ENCODE data around the gene CARNS1.
"Not testable (repeated sequence)": the region's sequence is repeated elsewhere in the genome, so short reads cannot be mapped to it uniquely, and the experiment has no call there.

Gene CARNS1

DNA sequence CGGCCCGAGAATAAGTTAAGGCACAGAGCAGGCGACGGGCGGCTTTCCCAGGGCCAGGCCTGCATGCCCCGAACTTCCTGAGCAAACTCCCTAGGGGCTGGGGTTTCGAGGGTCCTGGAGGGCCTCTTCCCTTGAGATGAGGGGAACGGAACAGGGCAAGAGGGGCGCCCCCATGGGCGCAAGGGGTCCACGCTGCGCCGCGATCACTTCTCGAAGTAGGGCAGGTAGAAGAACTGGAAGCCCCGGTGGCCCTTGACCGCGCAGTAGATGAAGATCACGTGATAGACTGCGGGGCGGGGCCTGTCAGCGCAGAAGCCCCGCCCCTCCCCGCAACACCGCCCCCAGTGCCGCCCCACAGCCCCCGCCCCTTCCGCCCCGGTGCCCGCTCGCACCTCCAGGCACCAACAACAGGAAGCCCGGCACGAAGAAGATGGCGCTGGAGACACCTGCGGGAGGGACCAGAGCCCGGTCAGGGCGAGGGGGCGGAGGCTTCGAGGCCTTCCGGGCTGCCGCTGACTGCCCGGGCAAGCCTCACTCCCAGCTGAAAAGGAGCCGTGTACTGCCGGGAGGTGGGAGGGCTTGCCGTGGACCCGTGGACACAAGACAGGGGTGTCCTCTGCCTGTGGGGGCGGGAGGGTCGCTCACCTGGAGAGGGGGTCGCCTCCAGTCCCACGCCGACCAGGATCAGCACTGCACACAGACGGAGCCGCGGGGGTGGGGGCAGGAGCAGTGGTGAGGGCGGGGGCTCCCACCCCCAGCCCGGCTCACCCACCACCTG lies 49.1 kb downstream of the CARNS1 start:
- H3K27me3 ChIP-seq (ENCODE audit: control insufficient read depth in 1 of 2, insufficient read depth in 2 of 2, low read length in 2 of 2) = no peaks in the 10 kb centered on the region
- H3K4me3 ChIP-seq (ENCODE audit: low read length in 2 of 2) = peak overlapping the region; percentile 77 to 79
- peak overlapping the region; percentile 72 to 84 for H3K9ac ChIP-seq (ENCODE audit: low read length in 2 of 2)
- peaks cover 37% of the 10 kb centered on the region for H3K4me1 ChIP-seq (ENCODE audit: control insufficient read depth, insufficient read depth, low read length)
- peak overlapping the region; percentile 90 for H3K27ac ChIP-seq (ENCODE audit: low read length)
- no peaks in the 10 kb centered on the region for H3K9me3 ChIP-seq (ENCODE audit: control insufficient read depth in 2 of 2, low read length in 2 of 2)
- H3K36me3 ChIP-seq (ENCODE audit: control insufficient read depth in 2 of 2, insufficient read depth in 2 of 2, low read length in 2 of 2) = no peaks in the 10 kb centered on the region

- Histone ChIP-seq H3K9ac (ENCODE audit: low read length in 2 of 2) (peak overlapping the region; percentile 21 to 84), H3K4me3 (ENCODE audit: low read length in 2 of 2) (peak overlapping the region; percentile 77 to 79), H3K4me1 (ENCODE audit: control insufficient read depth, insufficient read depth, low read length) (peaks cover 38% of the 10 kb centered on the region), H3K27me3 (ENCODE audit: control insufficient read depth in 1 of 2, insufficient read depth in 2 of 2, low read length in 2 of 2) (no peaks in the 10 kb centered on the region), H3K9me3 (ENCODE audit: control insufficient read depth in 2 of 2, low read length in 2 of 2) (no peaks in the 10 kb centered on the region), H3K27ac (ENCODE audit: low read length) (peak overlapping the region; percentile 90), H3K36me3 (ENCODE audit: control insufficient read depth in 2 of 2, insufficient read depth in 2 of 2, low read length in 2 of 2) (no peaks in the 10 kb centered on the region)
These were observed 49.7 kb downstream of the CARNS1 start for GRCh38 chr11:67465189-67465510.

DNA sequence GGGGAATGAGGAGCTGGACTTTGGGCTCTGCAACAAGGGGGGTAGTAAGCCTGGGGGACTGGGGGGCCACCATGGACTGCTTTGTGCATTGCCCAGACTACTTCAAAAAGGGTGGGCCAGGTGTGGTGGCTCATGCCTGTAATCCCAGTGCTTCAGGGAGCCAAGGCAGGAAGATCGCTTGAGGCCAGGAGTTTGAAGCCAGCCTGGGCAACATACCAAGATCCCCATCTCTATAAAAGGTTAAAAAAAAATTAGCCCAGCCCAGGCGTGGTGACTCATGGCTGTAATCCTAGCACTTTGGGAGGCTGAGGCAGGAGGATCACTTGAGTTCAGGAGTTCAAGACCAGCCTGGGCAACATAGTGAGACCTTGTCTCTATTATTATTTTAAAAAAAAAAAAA lies 50.1 kb downstream of the CARNS1 start:
- Histone ChIP-seq H3K27ac (ENCODE audit: low read length) (peak overlapping the region; percentile 90), H3K4me3 (ENCODE audit: low read length in 2 of 2) (peak overlapping the region in 1 of 2 donors; percentile 77), H3K4me1 (ENCODE audit: control insufficient read depth, insufficient read depth, low read length) (peaks cover 38% of the 10 kb centered on the region)
- not testable (repeated sequence) for H3K36me3 ChIP-seq (ENCODE audit: control insufficient read depth in 2 of 2, insufficient read depth in 2 of 2, low read length in 2 of 2); H3K9me3 ChIP-seq (ENCODE audit: control insufficient read depth in 2 of 2, low read length in 2 of 2); H3K9ac ChIP-seq (ENCODE audit: low read length in 2 of 2); H3K27me3 ChIP-seq (ENCODE audit: control insufficient read depth in 1 of 2, insufficient read depth in 2 of 2, low read length in 2 of 2)

- Histone ChIP-seq H3K27me3 (ENCODE audit: control insufficient read depth in 1 of 2, insufficient read depth in 2 of 2, low read length in 2 of 2) (no peaks in the 10 kb centered on the region), H3K36me3 (ENCODE audit: control insufficient read depth in 2 of 2, insufficient read depth in 2 of 2, low read length in 2 of 2) (no peaks in the 10 kb centered on the region), H3K4me3 (ENCODE audit: low read length in 2 of 2) (no peak overlapping the region), H3K9ac (ENCODE audit: low read length in 2 of 2) (no peak overlapping the region), H3K9me3 (ENCODE audit: control insufficient read depth in 2 of 2, low read length in 2 of 2) (no peaks in the 10 kb centered on the region), H3K4me1 (ENCODE audit: control insufficient read depth, insufficient read depth, low read length) (peaks cover 38% of the 10 kb centered on the region), H3K27ac (ENCODE audit: low read length) (peak overlapping the region; percentile 31)
These were observed 50.9 kb downstream of the CARNS1 start for GRCh38 chr11:67466367-67466766.

DNA sequence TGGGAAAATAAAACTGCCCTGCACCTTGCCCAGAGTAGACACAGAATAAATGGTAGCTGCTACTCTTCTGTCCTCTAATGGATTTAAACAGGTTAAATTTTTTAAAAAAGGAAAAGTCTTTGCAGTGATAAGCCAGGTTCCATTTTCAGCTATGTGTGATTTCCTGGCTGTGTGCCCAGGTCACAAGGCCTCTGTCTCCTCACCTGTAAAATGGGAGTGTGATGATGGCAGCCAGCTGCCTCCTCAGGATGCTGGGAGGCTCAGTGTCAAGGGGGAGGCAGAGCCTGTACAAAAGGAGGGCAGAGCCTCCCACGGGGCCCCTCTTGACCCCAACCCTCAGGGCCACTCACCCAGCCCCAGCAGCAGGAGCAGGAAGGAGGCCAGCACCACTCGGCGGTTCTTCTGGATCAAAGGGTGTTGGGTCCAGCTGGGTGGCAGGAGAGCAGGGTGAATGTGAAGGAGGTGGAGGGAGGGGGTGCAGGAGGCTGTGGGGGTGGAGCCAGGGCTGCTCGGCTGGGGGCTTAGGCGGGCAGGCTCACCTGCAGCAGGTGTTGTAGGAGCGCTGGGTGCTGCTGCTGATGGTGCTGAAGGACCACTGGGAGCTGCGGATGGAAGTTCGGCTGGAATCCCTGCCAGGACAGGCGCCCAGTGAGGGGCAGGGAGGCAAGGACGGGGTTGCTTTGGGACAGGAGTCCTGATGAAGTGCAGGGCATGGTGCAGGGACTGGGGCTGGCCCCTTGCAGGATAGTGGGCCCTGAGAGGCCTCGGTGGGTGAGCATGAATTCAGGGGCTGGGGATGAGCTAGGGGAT lies 51.7 kb downstream of the CARNS1 start:
- Histone ChIP-seq H3K4me3 (ENCODE audit: low read length in 2 of 2) (no peak overlapping the region), H3K4me1 (ENCODE audit: control insufficient read depth, insufficient read depth, low read length) (peaks cover 38% of the 10 kb centered on the region), H3K36me3 (ENCODE audit: control insufficient read depth in 2 of 2, insufficient read depth in 2 of 2, low read length in 2 of 2) (no peaks in the 10 kb centered on the region), H3K9ac (ENCODE audit: low read length in 2 of 2) (peak overlapping the region; percentile 64 to 87), H3K27me3 (ENCODE audit: control insufficient read depth in 1 of 2, insufficient read depth in 2 of 2, low read length in 2 of 2) (no peaks in the 10 kb centered on the region), H3K27ac (ENCODE audit: low read length) (peak overlapping the region; percentile 31), H3K9me3 (ENCODE audit: control insufficient read depth in 2 of 2, low read length in 2 of 2) (no peaks in the 10 kb centered on the region)

DNA sequence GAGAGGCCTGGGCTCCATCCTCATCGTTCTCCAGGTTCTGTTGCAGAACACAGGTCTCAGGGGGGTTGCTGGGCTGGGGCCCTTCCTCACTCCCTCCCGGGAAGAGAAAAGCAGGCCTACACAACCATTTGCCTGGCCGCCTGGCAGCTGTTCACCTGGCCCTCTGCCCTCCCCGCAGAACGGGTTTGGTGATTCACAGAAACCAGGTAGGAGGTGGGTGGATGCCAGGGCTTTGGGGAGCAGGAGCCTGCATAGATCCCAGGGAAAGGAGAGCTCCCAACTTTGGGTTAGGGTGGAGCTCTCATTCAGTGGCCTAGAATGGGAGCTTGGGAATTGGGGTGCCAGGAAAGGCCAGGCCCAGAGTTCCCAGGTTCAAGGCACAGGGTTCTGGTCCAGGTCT lies 52.6 kb downstream of the CARNS1 start:
- Histone ChIP-seq H3K9me3 (ENCODE audit: control insufficient read depth in 2 of 2, low read length in 2 of 2) (no peaks in the 10 kb centered on the region), H3K36me3 (ENCODE audit: control insufficient read depth in 2 of 2, insufficient read depth in 2 of 2, low read length in 2 of 2) (no peaks in the 10 kb centered on the region), H3K4me1 (ENCODE audit: control insufficient read depth, insufficient read depth, low read length) (peaks cover 38% of the 10 kb centered on the region), H3K4me3 (ENCODE audit: low read length in 2 of 2) (peak overlapping the region; percentile 67 to 85), H3K27me3 (ENCODE audit: control insufficient read depth in 1 of 2, insufficient read depth in 2 of 2, low read length in 2 of 2) (no peaks in the 10 kb centered on the region), H3K9ac (ENCODE audit: low read length in 2 of 2) (peak overlapping the region; percentile 64 to 87), H3K27ac (ENCODE audit: low read length) (peak overlapping the region; percentile 85)

DNA sequence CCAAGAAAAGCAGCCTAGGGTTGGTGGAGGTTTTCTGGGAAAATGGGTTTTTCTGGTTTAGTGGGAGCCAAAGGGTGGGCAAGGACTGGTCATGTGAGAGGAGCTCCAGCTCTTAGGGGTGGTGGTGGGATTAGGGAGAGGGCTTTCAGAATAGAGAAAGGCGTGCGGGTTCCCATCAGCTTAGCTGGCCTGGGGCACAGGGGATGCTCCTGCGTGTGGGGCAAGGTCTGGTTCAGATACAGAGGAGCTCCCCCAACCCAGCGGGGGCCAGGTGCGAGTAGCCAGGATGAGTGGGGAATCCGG lies 52.9 kb downstream of the CARNS1 start:
- Histone ChIP-seq H3K4me3 (ENCODE audit: low read length in 2 of 2) (peak overlapping the region; percentile 67 to 85), H3K36me3 (ENCODE audit: control insufficient read depth in 2 of 2, insufficient read depth in 2 of 2, low read length in 2 of 2) (no peaks in the 10 kb centered on the region), H3K27me3 (ENCODE audit: control insufficient read depth in 1 of 2, insufficient read depth in 2 of 2, low read length in 2 of 2) (no peaks in the 10 kb centered on the region), H3K4me1 (ENCODE audit: control insufficient read depth, insufficient read depth, low read length) (peaks cover 38% of the 10 kb centered on the region), H3K9me3 (ENCODE audit: control insufficient read depth in 2 of 2, low read length in 2 of 2) (no peaks in the 10 kb centered on the region), H3K27ac (ENCODE audit: low read length) (peak overlapping the region; percentile 85), H3K9ac (ENCODE audit: low read length in 2 of 2) (peak overlapping the region; percentile 64 to 87)

GRCh38 chr11:67468759-67469507 lies 53.5 kb downstream of the CARNS1 start, which contains the start of gene TMEM134:
TMEM134 (minus strand) TSS chr11:67469251; CDS start chr11:67469192, 59 bp downstream.
- peak within 1 kb of the TSS; percentile 83 to 85 for H3K4me3 ChIP-seq (ENCODE audit: low read length in 2 of 2)
- H3K27me3 ChIP-seq (ENCODE audit: control insufficient read depth in 1 of 2, insufficient read depth in 2 of 2, low read length in 2 of 2) = no peaks in the 10 kb centered on the region
- H3K36me3 ChIP-seq (ENCODE audit: control insufficient read depth in 2 of 2, insufficient read depth in 2 of 2, low read length in 2 of 2) = no peaks in the 10 kb centered on the region
- H3K9ac ChIP-seq (ENCODE audit: low read length in 2 of 2) = peak within 1 kb of the TSS; percentile 90 to 94
- peaks cover 34% of the 10 kb centered on the region for H3K4me1 ChIP-seq (ENCODE audit: control insufficient read depth, insufficient read depth, low read length)
- no peaks in the 10 kb centered on the region for H3K9me3 ChIP-seq (ENCODE audit: control insufficient read depth in 2 of 2, low read length in 2 of 2)
- peak within 1 kb of the TSS; percentile 85 for H3K27ac ChIP-seq (ENCODE audit: low read length)

- Histone ChIP-seq H3K4me1 (ENCODE audit: control insufficient read depth, insufficient read depth, low read length) (peaks cover 29% of the 10 kb centered on the region), H3K4me3 (ENCODE audit: low read length in 2 of 2) (peak overlapping the region; percentile 83 to 85), H3K9me3 (ENCODE audit: control insufficient read depth in 2 of 2, low read length in 2 of 2) (no peaks in the 10 kb centered on the region), H3K27ac (ENCODE audit: low read length) (peak overlapping the region; percentile 85), H3K27me3 (ENCODE audit: control insufficient read depth in 1 of 2, insufficient read depth in 2 of 2, low read length in 2 of 2) (no peaks in the 10 kb centered on the region), H3K9ac (ENCODE audit: low read length in 2 of 2) (peak overlapping the region; percentile 90 to 94), H3K36me3 (ENCODE audit: control insufficient read depth in 2 of 2, insufficient read depth in 2 of 2, low read length in 2 of 2) (no peaks in the 10 kb centered on the region)
These were observed 54.0 kb downstream of the CARNS1 start for GRCh38 chr11:67469508-67469811.

DNA sequence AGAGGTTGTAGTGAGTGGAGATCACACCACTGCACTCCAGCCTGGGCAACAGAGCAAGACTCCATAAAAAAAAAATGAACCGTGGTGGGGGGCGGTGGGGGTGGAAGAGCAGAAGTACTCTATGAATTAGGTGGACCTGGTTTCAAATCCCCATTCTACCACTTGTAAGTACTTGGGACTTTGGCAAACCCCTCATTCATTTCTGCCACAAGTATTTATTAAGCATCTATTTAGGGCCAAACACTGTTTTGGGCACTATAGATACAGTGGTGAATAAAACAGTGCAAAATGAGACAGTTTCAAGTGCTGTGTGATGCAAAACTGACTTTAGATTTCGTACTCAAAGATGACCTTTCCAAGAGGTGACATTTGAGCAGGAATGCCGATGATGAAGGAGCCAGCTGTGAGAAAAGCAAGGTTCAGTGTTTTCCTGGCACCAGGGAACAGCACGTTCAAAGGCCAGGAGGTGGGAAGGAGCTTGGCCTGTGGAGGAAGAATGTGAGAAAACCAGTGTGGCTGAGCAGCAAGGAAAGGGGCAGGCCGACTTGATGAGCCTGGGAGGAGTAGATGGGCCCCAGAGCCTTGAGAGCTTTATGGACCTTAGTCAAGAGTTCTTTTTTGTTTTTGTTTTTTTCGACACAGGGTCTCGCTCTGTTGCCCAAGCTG lies 55.0 kb downstream of the CARNS1 start:
- no peaks in the 10 kb centered on the region for H3K36me3 ChIP-seq (ENCODE audit: control insufficient read depth in 2 of 2, insufficient read depth in 2 of 2, low read length in 2 of 2)
- no peak overlapping the region for H3K4me3 ChIP-seq (ENCODE audit: low read length in 2 of 2)
- no peak overlapping the region for H3K27ac ChIP-seq (ENCODE audit: low read length)
- H3K27me3 ChIP-seq (ENCODE audit: control insufficient read depth in 1 of 2, insufficient read depth in 2 of 2, low read length in 2 of 2) = no peaks in the 10 kb centered on the region
- H3K9me3 ChIP-seq (ENCODE audit: control insufficient read depth in 2 of 2, low read length in 2 of 2) = no peaks in the 10 kb centered on the region
- peaks cover 24% of the 10 kb centered on the region for H3K4me1 ChIP-seq (ENCODE audit: control insufficient read depth, insufficient read depth, low read length)
- no peak overlapping the region for H3K9ac ChIP-seq (ENCODE audit: low read length in 2 of 2)
